Testis (tissue), 2 donors: ENCODE data around the gene C16orf82.

Experiments used
- CTCF ChIP-seq, 3 experiments: fragments of 450-650 bp in 2 of 3; fragments of 200-600 bp in 1 of 3; sonication (generic) in 1 of 3; IDR thresholded peaks; one replicate each; pipeline ENCODE4 v1.5.1; 2016 to 2019; ENCODE audit warnings: antibody characterized with exemption in 3 of 3, mild to moderate bottlenecking in 2 of 3, moderate library complexity in 1 of 3
- POLR2A ChIP-seq: fragments of 450-650 bp; IDR thresholded peaks from one replicate; pipeline ENCODE4 v1.6.1; 2017; ENCODE audit warnings: antibody characterized with exemption, mild to moderate bottlenecking, moderate library complexity

DNA sequence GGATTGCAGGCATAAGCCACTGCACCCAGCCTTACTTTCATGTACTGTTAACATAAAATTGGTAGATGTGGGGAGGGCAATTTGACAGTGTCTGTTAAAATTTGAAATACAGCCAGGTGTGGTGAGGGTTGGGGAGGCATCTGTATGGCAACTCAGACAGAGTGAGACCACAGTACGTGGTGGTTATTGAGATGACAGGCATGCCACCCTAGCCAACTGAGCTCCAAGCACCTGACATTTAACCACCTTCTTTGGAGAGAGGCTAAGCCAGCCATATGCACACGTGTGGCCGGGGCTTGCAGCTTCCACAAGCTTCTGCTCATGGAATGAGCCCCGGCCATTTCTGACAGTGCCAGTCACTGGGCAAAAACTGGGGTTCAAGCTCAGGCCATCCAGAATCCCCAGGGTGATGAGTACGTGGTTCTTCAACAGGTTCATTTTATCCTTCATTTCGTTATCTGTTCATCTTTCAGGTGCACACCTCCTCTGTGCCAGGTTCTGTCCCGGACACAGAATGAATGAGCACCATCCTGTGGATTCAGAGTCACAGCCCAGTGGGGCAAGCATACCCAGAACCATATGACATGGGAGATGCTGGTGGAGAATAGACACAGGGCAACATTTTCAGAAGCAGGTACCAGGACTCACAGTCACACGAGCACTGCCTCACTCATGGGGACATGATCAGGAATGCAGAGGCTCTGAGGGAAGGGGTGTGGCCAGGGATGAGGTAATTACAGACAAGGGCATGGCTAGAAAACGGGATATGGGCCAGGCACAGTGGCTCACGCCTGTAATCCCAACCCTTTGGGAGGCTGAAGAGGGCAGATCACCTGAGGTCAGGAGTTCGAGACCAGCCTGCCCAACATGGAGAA lies 36.2 kb downstream of the C16orf82 start:
- TF ChIP-seq POLR2A, result no peak
- TF ChIP-seq CTCF (IDR thresholded peaks at IDR 0.05), result no peak
